ENCODE measurements around the gene ZNF236. TPM values are rescaled to one million over a fixed set of nuclear protein-coding genes. Genes with fewer than 3 reads are reported as not detected.

Gene ZNF236
- total and polyA plus RNA-seq, 2 donors (not counting 1 experiment from before 2014, with no cell fraction given), result 2.9 to 8.4 TPM

GRCh38 chr18:76923485-76924085 is 101.2 kb downstream of the ZNF236 start:
- DNase-seq (ENCODE audit: low read depth in 2 of 2), result peak in 1 of 2 donors; percentile 2

GRCh38 chr18:76925501-76925900 is 103.1 kb downstream of the ZNF236 start:
- no peaks in the 10 kb centered on the region for H3K4me1 ChIP-seq (ENCODE audit: control insufficient read depth, extremely low read depth, insufficient read depth, low read length)
- no peak overlapping the region for H2AFZ ChIP-seq (ENCODE audit: low read length)
- no peak overlapping the region for H3K27ac ChIP-seq (ENCODE audit: insufficient read depth, low read length)
- H3K4me3 ChIP-seq (replicated peaks in 1 of 4; ENCODE audit: control extremely low read depth in 1 of 4, insufficient read depth in 1 of 4, low read depth in 3 of 4, low read length in 4 of 4), result no peak overlapping the region
- no peaks in the 10 kb centered on the region for H3K9me3 ChIP-seq (ENCODE audit: control insufficient read depth, insufficient read depth, low read depth, low read length)
- peak in 1 of 2 donors; percentile 59 for DNase-seq (ENCODE audit: low read depth in 2 of 2)
- H4K20me1 ChIP-seq (ENCODE audit: control insufficient read depth, extremely low read depth, insufficient read depth, low read length), result no peaks in the 10 kb centered on the region
- no peaks in the 10 kb centered on the region for H3K79me2 ChIP-seq (ENCODE audit: control insufficient read depth, insufficient read depth, low read length)
- no peaks in the 10 kb centered on the region for H3K27me3 ChIP-seq (ENCODE audit: control insufficient read depth, insufficient read depth, low read length)
- no peak overlapping the region for H3K9ac ChIP-seq (ENCODE audit: insufficient read depth, low read length)
- H3K36me3 ChIP-seq (ENCODE audit: control insufficient read depth, insufficient read depth, low read length), result peaks cover 12% of the 10 kb centered on the region
- H3K4me2 ChIP-seq (ENCODE audit: extremely low read depth, insufficient read depth, low read length), result no peak overlapping the region
- TF ChIP-seq EZH2 (IDR thresholded peaks at IDR 0.05; ENCODE audit: low read length, missing control alignments), result no peak
- TF ChIP-seq CTCF (conservative IDR thresholded peaks at IDR 0.05 in 1 of 2, IDR thresholded peaks at IDR 0.05 in 1 of 2; ENCODE audit: low read depth in 1 of 2, low read length in 2 of 2), result no peak

More at GRCh38 chr18:76923485-76924085, 101.2 kb downstream of the ZNF236 start:
- Histone ChIP-seq H3K4me1 (ENCODE audit: control insufficient read depth, extremely low read depth, insufficient read depth, low read length) (no peaks in the 10 kb centered on the region), H4K20me1 (ENCODE audit: control insufficient read depth, extremely low read depth, insufficient read depth, low read length) (no peaks in the 10 kb centered on the region), H3K9ac (ENCODE audit: insufficient read depth, low read length) (no peak overlapping the region), H3K9me3 (ENCODE audit: control insufficient read depth, insufficient read depth, low read depth, low read length) (no peaks in the 10 kb centered on the region), H2AFZ (ENCODE audit: low read length) (no peak overlapping the region), H3K4me3 (replicated peaks in 1 of 4; ENCODE audit: control extremely low read depth in 1 of 4, insufficient read depth in 1 of 4, low read depth in 3 of 4, low read length in 4 of 4) (no peak overlapping the region), H3K4me2 (ENCODE audit: extremely low read depth, insufficient read depth, low read length) (no peak overlapping the region), H3K27ac (ENCODE audit: insufficient read depth, low read length) (no peak overlapping the region), H3K36me3 (ENCODE audit: control insufficient read depth, insufficient read depth, low read length) (peaks cover 14% of the 10 kb centered on the region), H3K27me3 (ENCODE audit: control insufficient read depth, insufficient read depth, low read length) (no peaks in the 10 kb centered on the region), H3K79me2 (ENCODE audit: control insufficient read depth, insufficient read depth, low read length) (no peaks in the 10 kb centered on the region)
- TF ChIP-seq EZH2 (IDR thresholded peaks at IDR 0.05; ENCODE audit: low read length, missing control alignments) (no peak), CTCF (conservative IDR thresholded peaks at IDR 0.05 in 1 of 2, IDR thresholded peaks at IDR 0.05 in 1 of 2; ENCODE audit: low read depth in 1 of 2, low read length in 2 of 2) (peak; percentile 17 to 46)

- no peaks in the 10 kb centered on the region for H3K79me2 ChIP-seq (ENCODE audit: control insufficient read depth, insufficient read depth, low read length)
- DNase-seq (ENCODE audit: low read depth in 2 of 2), result peak in 1 of 2 donors; percentile 54
- peaks cover 12% of the 10 kb centered on the region for H3K36me3 ChIP-seq (ENCODE audit: control insufficient read depth, insufficient read depth, low read length)
- no peak overlapping the region for H3K4me3 ChIP-seq (replicated peaks in 1 of 4; ENCODE audit: control extremely low read depth in 1 of 4, insufficient read depth in 1 of 4, low read depth in 3 of 4, low read length in 4 of 4)
- no peaks in the 10 kb centered on the region for H4K20me1 ChIP-seq (ENCODE audit: control insufficient read depth, extremely low read depth, insufficient read depth, low read length)
- H2AFZ ChIP-seq (ENCODE audit: low read length), result no peak overlapping the region
- H3K27ac ChIP-seq (ENCODE audit: insufficient read depth, low read length), result no peak overlapping the region
- no peaks in the 10 kb centered on the region for H3K27me3 ChIP-seq (ENCODE audit: control insufficient read depth, insufficient read depth, low read length)
- H3K9ac ChIP-seq (ENCODE audit: insufficient read depth, low read length), result no peak overlapping the region
- peaks cover 4% of the 10 kb centered on the region for H3K4me1 ChIP-seq (ENCODE audit: control insufficient read depth, extremely low read depth, insufficient read depth, low read length)
- TF ChIP-seq CTCF (conservative IDR thresholded peaks at IDR 0.05 in 1 of 2, IDR thresholded peaks at IDR 0.05 in 1 of 2; ENCODE audit: low read depth in 1 of 2, low read length in 2 of 2), result no peak
- TF ChIP-seq EZH2 (IDR thresholded peaks at IDR 0.05; ENCODE audit: low read length, missing control alignments), result no peak
- H3K9me3 ChIP-seq (ENCODE audit: control insufficient read depth, insufficient read depth, low read depth, low read length), result no peaks in the 10 kb centered on the region
- no peak overlapping the region for H3K4me2 ChIP-seq (ENCODE audit: extremely low read depth, insufficient read depth, low read length)
Measured at GRCh38 chr18:76927223-76927725, 104.9 kb downstream of the ZNF236 start.

All from fibroblast of lung (primary cell).